ENCODE results near the gene TIAM1.

TIAM1 gene

DNA sequence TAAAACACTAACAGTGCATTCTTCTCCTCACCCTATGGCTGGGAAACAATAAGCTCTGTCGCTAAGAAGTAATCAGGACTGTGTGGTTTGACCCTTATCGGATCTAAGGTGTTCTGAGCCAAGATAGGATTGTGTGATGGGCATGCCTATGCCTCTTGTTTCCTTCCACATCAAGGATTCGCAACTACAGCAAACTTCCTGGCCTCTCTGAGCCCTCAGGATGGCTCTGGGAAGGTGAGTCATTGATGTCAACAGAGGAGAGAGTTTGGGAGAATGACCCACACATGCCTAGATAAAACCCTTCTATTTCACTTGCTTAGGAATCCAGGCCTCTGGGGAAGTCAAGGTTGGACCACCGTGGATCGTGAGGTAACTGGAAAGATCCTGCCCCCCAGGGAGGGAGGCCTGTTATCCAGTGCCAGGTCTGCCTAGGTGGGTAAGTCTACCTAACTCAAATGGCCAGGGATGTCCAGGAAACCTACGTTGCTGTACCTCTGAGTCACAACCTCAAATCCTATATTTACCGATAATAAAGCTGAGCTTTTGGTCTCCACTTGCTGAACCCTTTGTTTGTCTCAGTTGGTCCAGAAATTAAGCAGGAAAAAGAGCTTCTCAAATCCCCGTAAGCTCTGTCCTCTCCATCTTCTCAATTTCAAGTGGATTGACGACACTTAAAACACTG is 27.4 kb downstream of the TIAM1 start:
- POLR2A ChIA-PET = no interaction called here
- TF ChIP-seq, protein P1, sequence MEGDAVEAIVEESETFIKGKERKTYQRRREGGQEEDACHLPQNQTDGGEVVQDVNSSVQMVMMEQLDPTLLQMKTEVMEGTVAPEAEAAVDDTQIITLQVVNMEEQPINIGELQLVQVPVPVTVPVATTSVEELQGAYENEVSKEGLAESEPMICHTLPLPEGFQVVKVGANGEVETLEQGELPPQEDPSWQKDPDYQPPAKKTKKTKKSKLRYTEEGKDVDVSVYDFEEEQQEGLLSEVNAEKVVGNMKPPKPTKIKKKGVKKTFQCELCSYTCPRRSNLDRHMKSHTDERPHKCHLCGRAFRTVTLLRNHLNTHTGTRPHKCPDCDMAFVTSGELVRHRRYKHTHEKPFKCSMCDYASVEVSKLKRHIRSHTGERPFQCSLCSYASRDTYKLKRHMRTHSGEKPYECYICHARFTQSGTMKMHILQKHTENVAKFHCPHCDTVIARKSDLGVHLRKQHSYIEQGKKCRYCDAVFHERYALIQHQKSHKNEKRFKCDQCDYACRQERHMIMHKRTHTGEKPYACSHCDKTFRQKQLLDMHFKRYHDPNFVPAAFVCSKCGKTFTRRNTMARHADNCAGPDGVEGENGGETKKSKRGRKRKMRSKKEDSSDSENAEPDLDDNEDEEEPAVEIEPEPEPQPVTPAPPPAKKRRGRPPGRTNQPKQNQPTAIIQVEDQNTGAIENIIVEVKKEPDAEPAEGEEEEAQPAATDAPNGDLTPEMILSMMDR (IDR thresholded peaks at IDR 0.05; ENCODE audit: control extremely low read depth, extremely low read depth, low read depth, missing control alignments) = no peak
- CTCF ChIA-PET = interaction anchor here (1.4 to 3.0 kb wide), 2 partner anchors 8 to 10 kb away, joined by 6 to 11 read pairs; no protein-coding TSS in a partner anchor
- DNase-seq (ENCODE audit: extremely low spot score) = no peak

DNA sequence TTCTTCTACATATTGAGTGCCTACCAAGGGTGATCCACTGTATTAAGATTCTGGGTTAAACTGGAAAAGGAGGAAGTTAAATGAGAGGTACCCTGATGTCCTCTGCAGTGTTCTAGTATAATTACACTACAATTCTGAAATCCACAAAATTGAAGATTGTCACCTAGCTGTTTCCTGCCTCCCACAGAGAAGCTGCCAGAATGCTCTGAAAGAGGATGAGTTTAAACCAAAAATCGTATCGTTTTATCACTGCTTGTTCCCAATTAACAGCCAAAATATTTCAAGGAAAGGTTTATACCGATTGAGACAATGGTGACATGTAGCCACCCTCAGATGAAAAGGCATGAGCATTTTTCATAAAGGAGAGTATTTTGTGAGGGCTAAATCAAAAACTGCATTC is 28.0 kb downstream of the TIAM1 start:
- no peak for DNase-seq (ENCODE audit: extremely low spot score)
- POLR2A ChIA-PET = no interaction called here
- CTCF ChIA-PET = interaction anchor here (1.4 kb wide), 1 partner anchor 11 kb away, joined by 6 read pairs; no protein-coding TSS in a partner anchor
- TF ChIP-seq, protein P1 (IDR thresholded peaks at IDR 0.05; ENCODE audit: control extremely low read depth, extremely low read depth, low read depth, missing control alignments) = no peak

DNA sequence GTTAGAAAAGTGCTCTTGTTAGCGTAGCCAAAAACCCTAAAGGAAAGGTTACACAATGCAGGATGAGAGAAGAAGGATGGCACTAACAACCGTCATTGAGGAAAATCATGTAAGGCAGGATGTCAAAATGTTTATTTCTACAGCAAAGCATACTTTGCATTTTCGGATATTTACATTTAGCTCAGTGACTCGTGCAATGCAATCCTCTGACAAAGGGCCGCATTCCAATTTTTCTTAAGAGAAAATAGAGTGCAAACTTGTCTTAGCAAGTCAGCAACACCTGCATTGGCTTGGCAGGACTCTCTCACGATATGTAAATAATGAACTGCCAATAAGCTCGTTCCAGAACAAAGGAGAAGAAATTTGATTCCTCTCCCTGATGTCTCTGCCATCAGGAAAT is 33.3 kb downstream of the TIAM1 start:
- TF ChIP-seq, protein P1 (IDR thresholded peaks at IDR 0.05; ENCODE audit: control extremely low read depth, extremely low read depth, low read depth, missing control alignments) = no peak
- POLR2A ChIA-PET = no interaction called here
- no peak for DNase-seq (ENCODE audit: extremely low spot score)
- CTCF ChIA-PET = interaction anchor here (1.3 to 1.6 kb wide), 3 partner anchors 9 to 40 kb away, joined by 3 to 5 read pairs (median 4); no protein-coding TSS in a partner anchor

DNA sequence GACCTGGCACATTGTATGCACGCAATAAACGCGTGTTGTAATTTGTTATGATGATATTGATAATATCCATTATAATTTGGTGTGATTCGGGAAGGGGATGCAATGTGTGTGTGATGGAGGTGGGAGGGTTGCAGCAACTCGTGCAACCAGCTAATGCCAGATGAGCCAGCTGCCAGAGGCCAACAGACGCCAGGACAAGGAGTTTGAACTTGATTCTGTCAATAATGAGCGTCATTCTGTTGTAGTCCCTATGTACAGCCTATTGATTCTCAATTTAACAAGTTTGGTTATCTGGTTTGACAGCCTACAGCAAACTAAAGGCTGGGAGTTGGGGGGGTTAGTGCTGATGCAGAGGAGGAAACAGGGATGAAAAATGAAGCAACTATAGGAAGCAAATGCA is 35.5 kb downstream of the TIAM1 start:
- ChIA-PET POLR2A (no interaction called here), CTCF (interaction anchor here (1.2 to 2.5 kb wide), 2 partner anchors 9 to 15 kb away, joined by 3 to 11 read pairs; no protein-coding TSS in a partner anchor)
- TF ChIP-seq, protein P1 (IDR thresholded peaks at IDR 0.05; ENCODE audit: control extremely low read depth, extremely low read depth, low read depth, missing control alignments) = no peak
- DNase-seq (ENCODE audit: extremely low spot score) = no peak

DNA sequence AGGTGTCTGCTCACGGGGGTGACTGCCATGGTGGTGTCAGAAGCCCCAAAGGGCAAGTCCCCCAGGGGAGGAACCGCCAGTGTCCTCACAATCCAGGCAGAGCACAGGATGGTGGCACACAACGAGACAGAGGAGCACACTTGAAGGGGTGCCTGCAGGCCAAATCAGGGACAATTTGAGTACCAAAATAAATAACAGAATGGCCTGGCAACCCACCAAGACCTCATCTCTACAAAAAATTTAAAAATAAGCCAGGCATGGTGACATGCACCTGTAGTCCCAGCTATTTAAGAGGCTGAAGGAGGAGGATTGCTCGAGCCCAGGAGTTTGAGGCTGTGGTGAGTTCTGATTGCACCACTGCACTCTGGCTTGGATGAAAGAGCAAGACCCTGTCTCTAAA is 38.2 kb downstream of the TIAM1 start:
- CTCF ChIA-PET = interaction anchor here (1.1 kb wide), 1 partner anchor 26 kb away, joined by 3 read pairs; no protein-coding TSS in a partner anchor
- TF ChIP-seq, protein P1 (IDR thresholded peaks at IDR 0.05; ENCODE audit: control extremely low read depth, extremely low read depth, low read depth, missing control alignments) = no peak
- no peak for DNase-seq (ENCODE audit: extremely low spot score)
- POLR2A ChIA-PET = no interaction called here

DNA sequence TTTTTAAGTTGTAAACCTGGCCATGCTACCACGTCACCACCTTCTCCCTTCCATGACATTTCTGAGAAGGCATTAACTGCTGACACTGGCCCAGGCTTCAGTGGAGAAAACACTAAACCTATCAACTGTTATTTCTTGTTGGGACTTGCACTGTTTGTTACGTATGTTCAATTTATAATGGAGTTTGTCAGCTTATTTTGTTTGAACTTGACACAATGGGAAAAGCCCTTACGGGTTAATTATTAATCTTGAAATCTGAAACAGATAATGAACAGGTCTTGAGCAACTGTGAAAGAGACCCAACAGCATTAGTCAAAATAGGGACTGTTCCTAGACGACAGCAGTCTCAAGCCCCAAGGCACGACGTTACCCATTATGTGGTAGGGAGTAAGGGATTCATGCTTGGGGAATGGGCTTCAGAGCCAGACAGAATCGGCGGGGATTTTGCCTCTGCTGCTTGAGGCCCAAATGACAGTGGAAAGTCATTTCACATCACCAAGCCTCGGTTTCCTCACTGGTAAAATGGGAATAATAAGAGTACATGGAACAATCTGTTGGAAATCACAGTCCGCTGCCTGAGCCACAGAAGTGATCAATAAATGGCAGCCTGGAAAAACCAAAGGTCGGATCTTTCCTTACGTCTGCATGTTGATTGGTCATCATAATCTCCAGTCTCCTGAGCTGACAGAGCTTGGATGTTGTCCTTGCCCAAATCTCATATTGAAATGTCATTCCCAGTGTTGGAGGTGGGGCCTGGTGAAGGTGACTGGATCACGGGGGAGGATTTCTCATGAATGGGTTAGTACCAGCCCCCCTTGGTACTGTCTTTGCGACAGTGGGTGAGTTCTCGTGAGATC is 44.5 kb downstream of the TIAM1 start:
- TF ChIP-seq, protein P1 (IDR thresholded peaks at IDR 0.05; ENCODE audit: control extremely low read depth, extremely low read depth, low read depth, missing control alignments) = no peak
- CTCF ChIA-PET = no interaction called here
- DNase-seq (ENCODE audit: extremely low spot score) = no peak
- POLR2A ChIA-PET = no interaction called here
